HepG2 (cell line): ENCODE measurements around the gene MYCBPAP. TPM values are rescaled to one million over a fixed set of nuclear protein-coding genes. Genes with fewer than 3 reads are reported as not detected.

Experiments used
- HMG20A ChIP-seq: IDR thresholded peaks from 2 replicates; pipeline ENCODE4 v1.6.1; 2016; ENCODE audit warnings: borderline replicate concordance
- HOMEZ ChIP-seq: IDR thresholded peaks from 2 replicates; pipeline ENCODE4 v1.6.1; 2016; ENCODE audit warnings: low read depth
- LBX2 ChIP-seq: sonication (generic); formaldehyde crosslinking; IDR thresholded peaks from 2 replicates; pipeline ENCODE4 v1.5.0; 2020; ENCODE audit warnings: missing genetic modification reagents, mild to moderate bottlenecking, borderline replicate concordance
- MLX ChIP-seq: IDR thresholded peaks from 2 replicates; pipeline ENCODE4 v1.6.1; 2016
- NFKBIZ ChIP-seq: IDR thresholded peaks from 2 replicates; pipeline ENCODE4 v1.6.1; 2018; ENCODE audit warnings: missing genetic modification reagents, missing compliant biosample characterization
- PAXIP1 ChIP-seq: sonication (generic); formaldehyde crosslinking; conservative IDR thresholded peaks from 2 replicates; pipeline ENCODE4 v1.4.0; 2020; ENCODE audit warnings: mild to moderate bottlenecking, missing genetic modification reagents, moderate library complexity
- SMAD9 ChIP-seq: sonication (generic); formaldehyde crosslinking; IDR thresholded peaks from 2 replicates; pipeline ENCODE4 v1.5.1; 2020; ENCODE audit warnings: mild to moderate bottlenecking, missing genetic modification reagents
- SOX5 ChIP-seq: IDR thresholded peaks from 2 replicates; pipeline ENCODE4 v1.6.1; 2016; ENCODE audit warnings: borderline replicate concordance
- SRY ChIP-seq: sonication (generic); formaldehyde crosslinking; IDR thresholded peaks from 2 replicates; pipeline ENCODE4 v1.8.0; 2022; ENCODE audit warnings: mild to moderate bottlenecking, missing genetic modification reagents
- TFDP1 ChIP-seq: IDR thresholded peaks from 2 replicates; pipeline ENCODE4 v1.6.1; 2016; ENCODE audit warnings: missing compliant biosample characterization, missing genetic modification reagents, borderline replicate concordance
- TSC22D2 ChIP-seq: sonication (generic); formaldehyde crosslinking; IDR thresholded peaks from 2 replicates; pipeline ENCODE4 v1.5.1; 2020; ENCODE audit warnings: missing genetic modification reagents, mild to moderate bottlenecking, borderline replicate concordance
- ZBED4 ChIP-seq: sonication (generic); formaldehyde crosslinking; IDR thresholded peaks from 2 replicates; pipeline ENCODE4 v1.4.0; 2020; ENCODE audit warnings: missing genetic modification reagents, borderline replicate concordance
- ZNF343 ChIP-seq: sonication (generic); formaldehyde crosslinking; IDR thresholded peaks from 2 replicates; pipeline ENCODE4 v1.4.0; 2020; ENCODE audit warnings: mild to moderate bottlenecking, missing genetic modification reagents
- ZNF510 ChIP-seq: sonication (generic); formaldehyde crosslinking; IDR thresholded peaks from 2 replicates; pipeline ENCODE4 v1.4.0; 2020; ENCODE audit warnings: low read depth, mild to moderate bottlenecking, missing genetic modification reagents
- ZNF546 ChIP-seq: sonication (generic); formaldehyde crosslinking; conservative IDR thresholded peaks from 2 replicates; pipeline ENCODE4 v1.8.1; 2023; ENCODE audit warnings: mild to moderate bottlenecking, missing genetic modification reagents
- ZNF550 ChIP-seq: sonication (generic); formaldehyde crosslinking; IDR thresholded peaks from 2 replicates; pipeline ENCODE4 v1.4.0; 2020; ENCODE audit warnings: mild to moderate bottlenecking, missing genetic modification reagents, borderline replicate concordance
- ZNF747 ChIP-seq: sonication (generic); formaldehyde crosslinking; IDR thresholded peaks from 2 replicates; pipeline ENCODE4 v1.8.1; 2023; ENCODE audit warnings: missing genetic modification reagents, mild to moderate bottlenecking, borderline replicate concordance
- ZNF781 ChIP-seq: sonication (generic); formaldehyde crosslinking; IDR thresholded peaks from 2 replicates; pipeline ENCODE4 v1.5.1; 2020; ENCODE audit warnings: borderline replicate concordance, mild to moderate bottlenecking, missing genetic modification reagents; ENCODE audit errors: not compliant biosample characterization
- ZSCAN9 ChIP-seq: IDR thresholded peaks from 2 replicates; pipeline ENCODE4 v1.6.1; 2016; ENCODE audit warnings: borderline replicate concordance
- polyA plus RNA-seq, 8 experiments: library from polyadenylated mRNA; depleted of rRNA in 3 of 8; stranded (reverse) in 7 of 8; unstranded in 1 of 8; fragments of >200 nt; fragmentation: Illumina TruSeq in 4 of 8; extraction: Trizol in 4 of 8; gene quantifications; 2 replicates each; pipeline versions ENCODE4 v1.2.1 to v1.2.3, GENCODE V29; 2011 to 2016; ENCODE audit warnings: low read depth in 4 of 8, missing spikeins in 1 of 8, mixed read lengths in 1 of 8; ENCODE audit not compliant: insufficient read depth in 1 of 8
- total RNA-seq, 5 experiments: library from RNA; depleted of rRNA; stranded (reverse); fragments of >200 nt; fragmentation: Illumina TruSeq; extraction: Trizol; gene quantifications; 2 replicates each; pipeline ENCODE4 v1.2.3, GENCODE V29; 2016; ENCODE audit warnings: low read depth in 1 of 5

MYCBPAP gene
- total and polyA plus RNA-seq, 2 of the 13 experiments (the other 11 are each of a cell fraction or from before 2014, with no cell fraction given) = 0.22 to 0.24 TPM

- no peak for TF ChIP-seq LBX2
- TF ChIP-seq TSC22D2 (CRISPR knock-in tag) = no peak
- TF ChIP-seq MLX (CRISPR knock-in tag) = peak; percentile 77; the same call in 1 of the 2 replicates
- TF ChIP-seq NFKBIZ = no peak
- TF ChIP-seq TFDP1 (CRISPR knock-in tag) = peak; percentile 85
- TF ChIP-seq ZSCAN9 (CRISPR knock-in tag) = no peak
- TF ChIP-seq SOX5 (CRISPR knock-in tag) = no peak
- TF ChIP-seq ZNF510 = no peak
- no peak for TF ChIP-seq SRY (CRISPR knock-in tag)
- TF ChIP-seq HOMEZ = no peak
- no peak for TF ChIP-seq PAXIP1 (CRISPR knock-in tag)
- TF ChIP-seq SMAD9 (CRISPR knock-in tag) = no peak
- no peak for TF ChIP-seq HMG20A (CRISPR knock-in tag)
- no peak for TF ChIP-seq ZNF781 (CRISPR knock-in tag)
- TF ChIP-seq ZNF550 (CRISPR knock-in tag) = no peak
- TF ChIP-seq ZNF546 (CRISPR knock-in tag) = no peak
- TF ChIP-seq ZNF747 = no peak
- TF ChIP-seq ZBED4 (CRISPR knock-in tag) = no peak
- TF ChIP-seq ZNF343 (CRISPR knock-in tag) = no peak
Observed at GRCh38 chr17:50479522-50480141, 28.6 kb upstream of the MYCBPAP start (continued).
